B cell (primary cell): Measurements from ENCODE around the gene CYP27B1. TPM values are rescaled to one million over a fixed set of nuclear protein-coding genes. Genes with fewer than 3 reads are reported as not detected.

ENCODE experiments used
- ATAC-seq: fragments of 200-7000 bp; cut with Tn5 transposase; one replicate; pipeline ENCODE4 v1.10.0; 2021; ENCODE audit warnings: low read depth, mild to moderate bottlenecking, moderate number of reproducible peaks, moderate library complexity
- CTCF ChIA-PET: fragments of 350-600 bp; sonication (Branson Sonifier 250); formaldehyde crosslinking; loops from one replicate; lab custom pipeline; 2021; ENCODE audit warnings: antibody characterized with exemption, inconsistent platforms; lab: Charles Lee
- POLR2A ChIA-PET: fragments of 350-600 bp; sonication (Branson Sonifier 250); formaldehyde crosslinking; loops from one replicate; lab custom pipeline; 2021; ENCODE audit warnings: antibody characterized with exemption; lab: Charles Lee
- DNase-seq: peaks from one replicate; pipeline ENCODE4 v3.0.0; 2013
- H2AFZ ChIP-seq: 2 replicates; pipeline ENCODE4 v1.6.1; 2012; ENCODE audit warnings: mild to moderate bottlenecking, low read depth, low read length; ENCODE audit not compliant: insufficient read depth, poor library complexity, severe bottlenecking
- H3K27ac ChIP-seq, 2 donors: 1 replicate in 1 of 2; 2 replicates in 1 of 2; pipeline ENCODE4 v1.5.1; 2012 to 2013; ENCODE audit warnings: low read length in 2 of 2, mild to moderate bottlenecking in 2 of 2, moderate library complexity in 1 of 2
- H3K27me3 ChIP-seq, 4 experiments: fragments of 200-600 bp in 1 of 4; sonication (generic) in 1 of 4; replicated peaks in 1 of 4; 1 replicate in 2 of 4; 2 replicates in 2 of 4; pipeline versions ENCODE4 v1.6.1 to v1.7.0; 2013 to 2016; ENCODE audit warnings: low read length in 3 of 4, mild to moderate bottlenecking in 2 of 4, mixed read lengths in 1 of 4, moderate library complexity in 1 of 4; ENCODE audit not compliant: insufficient read depth in 4 of 4, control insufficient read depth in 3 of 4; ENCODE audit errors: control extremely low read depth in 1 of 4
- H3K36me3 ChIP-seq, 2 experiments: replicated peaks in 1 of 2; 1 replicate in 1 of 2; 2 replicates in 1 of 2; pipeline versions ENCODE4 v1.6.1 to v1.7.1; 2013; ENCODE audit warnings: low read length in 1 of 2; ENCODE audit not compliant: insufficient read depth in 2 of 2, control insufficient read depth in 1 of 2; ENCODE audit errors: control extremely low read depth in 1 of 2, extremely low read depth in 1 of 2
- H3K4me1 ChIP-seq, 2 donors: fragments of 200-600 bp in 1 of 2; sonication (generic) in 1 of 2; 1 replicate in 1 of 2; 2 replicates in 1 of 2; pipeline versions ENCODE4 v1.5.1 to v1.6.1; 2013 to 2017; ENCODE audit warnings: low read length in 2 of 2; ENCODE audit not compliant: control insufficient read depth in 2 of 2, insufficient read depth in 2 of 2
- H3K4me2 ChIP-seq: replicated peaks from 2 replicates; pipeline ENCODE3; 2012; ENCODE audit warnings: mild to moderate bottlenecking, low read depth, low read length; ENCODE audit not compliant: poor library complexity, severe bottlenecking
- H3K4me3 ChIP-seq, 5 experiments: fragments of 200-600 bp in 1 of 5; sonication (generic) in 1 of 5; 1 replicate in 3 of 5; 2 replicates in 2 of 5; pipeline versions ENCODE4 v1.5.1 to v1.7.0; 2011 to 2016; ENCODE audit warnings: low read length in 4 of 5, mild to moderate bottlenecking in 4 of 5, low read depth in 2 of 5, control low read depth in 1 of 5, moderate library complexity in 1 of 5; ENCODE audit not compliant: insufficient read depth in 1 of 5; ENCODE audit errors: control extremely low read depth in 1 of 5, extremely low read depth in 1 of 5
- H3K79me2 ChIP-seq: fragments of 200-600 bp; sonication (generic); one replicate; pipeline ENCODE4 v1.6.0; 2016; ENCODE audit warnings: low read length; ENCODE audit not compliant: control insufficient read depth, insufficient read depth
- H3K9ac ChIP-seq: fragments of 200-600 bp; sonication (generic); 2 replicates; pipeline ENCODE4 v1.6.1; 2017; ENCODE audit warnings: mild to moderate bottlenecking, low read length, moderate library complexity
- H3K9me3 ChIP-seq, 3 donors: one replicate each; pipeline versions ENCODE4 v1.6.1 to v1.7.1; 2013; ENCODE audit warnings: low read length in 2 of 3; ENCODE audit not compliant: control insufficient read depth in 2 of 3, insufficient read depth in 1 of 3; ENCODE audit errors: control extremely low read depth in 1 of 3
- H4K20me1 ChIP-seq: 2 replicates; pipeline ENCODE4 v1.6.0; 2012; ENCODE audit warnings: mild to moderate bottlenecking, low read length; ENCODE audit not compliant: insufficient read depth, control insufficient read depth, poor library complexity, severe bottlenecking
- H3K27ac Mint-ChIP-seq: one replicate; pipeline ENCODE4 v1.8.0; 2021; ENCODE audit warnings: mixed read lengths
- H3K27me3 Mint-ChIP-seq: one replicate; pipeline ENCODE4 v1.8.0; 2021; ENCODE audit warnings: mixed read lengths
- H3K4me1 Mint-ChIP-seq: one replicate; pipeline ENCODE4 v1.8.0; 2021; ENCODE audit warnings: mixed read lengths
- H3K4me3 Mint-ChIP-seq: one replicate; pipeline ENCODE4 v1.8.0; 2021; ENCODE audit warnings: mixed read lengths
- H3K9me3 Mint-ChIP-seq: one replicate; pipeline ENCODE4 v1.8.0; 2022; ENCODE audit warnings: mixed read lengths; ENCODE audit not compliant: insufficient read depth
- EZH2 ChIP-seq: IDR thresholded peaks from 2 replicates; pipeline ENCODE4 v1.6.1; 2012; ENCODE audit warnings: borderline replicate concordance, low read depth, mild to moderate bottlenecking, moderate library complexity, low read length; ENCODE audit not compliant: insufficient read depth, poor library complexity, severe bottlenecking
- WGBS: methylation state at CpG from one replicate; pipeline ENCODE4 v1.1.5; 2013; ENCODE audit warnings: missing lambda C conversion rate; ENCODE audit not compliant: insufficient coverage; 5-methylcytosine and 5-hydroxymethylcytosine counted together
- intact Hi-C: fragments of 100-400 bp; cut with micrococcal nuclease; formaldehyde crosslinking; loops from one replicate; pipeline ENCODE4 v1.10.0; 2022
- polyA plus RNA-seq: library from polyadenylated mRNA; depleted of rRNA; stranded (reverse); fragments of >200 nt; gene quantifications from 2 replicates; pipeline ENCODE4 v1.2.3, GENCODE V29; 2012
- total RNA-seq, 2 donors: library from RNA; stranded (reverse); fragments of 120-200 nt in 1 of 2; gene quantifications; 1 replicate in 1 of 2; 2 replicates in 1 of 2; pipeline versions ENCODE4 v1.2.3 to v1.2.4, GENCODE V29; 2013 to 2022
- TF ChIP-seq, protein P1 (sequence below): fragments of 200-600 bp; IDR thresholded peaks from one replicate; pipeline ENCODE4 v1.8.0; 2022; ENCODE audit warnings: antibody characterized with exemption, mild to moderate bottlenecking

The CYP27B1 gene
- total and polyA plus RNA-seq, 2 donors (not counting 1 experiment from before 2014, with no cell fraction given) = 0.66 to 0.79 TPM

DNA sequence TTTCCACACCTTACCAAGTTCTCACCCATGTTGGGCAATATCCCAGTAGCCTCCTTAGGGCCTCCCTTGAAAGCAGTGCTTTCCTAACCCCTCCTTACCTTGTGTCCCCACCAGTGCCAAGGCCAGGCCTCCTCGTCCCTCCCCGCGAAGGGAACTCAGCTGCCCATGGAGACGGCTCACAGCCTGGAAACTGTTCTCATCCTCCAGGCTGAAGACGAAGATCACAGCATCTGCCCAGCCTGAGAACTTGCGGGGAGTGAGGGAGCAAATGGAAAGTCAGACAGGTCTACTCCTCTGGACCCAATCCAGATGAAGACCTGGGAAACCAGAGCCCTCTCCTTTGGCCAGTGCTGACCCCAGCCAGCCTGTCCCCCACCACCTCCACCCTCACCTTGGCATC lies 33.0 kb downstream of the CYP27B1 start:
- H3K27me3 ChIP-seq = no peaks in the 10 kb centered on the region
- no peak overlapping the region for H3K9ac ChIP-seq
- H3K4me2 ChIP-seq = no peak overlapping the region
- H3K4me3 ChIP-seq = no peak overlapping the region
- peaks cover 36% of the 10 kb centered on the region for H4K20me1 ChIP-seq
- no peak for ATAC-seq
- ChIA-PET CTCF (no interaction called here), POLR2A (no interaction called here)
- H2AFZ ChIP-seq = no peak overlapping the region
- peaks cover 0 to 68% of the 10 kb centered on the region in 2 experiments for H3K36me3 ChIP-seq
- DNase-seq = no peak
- intact Hi-C loops = no loop called here
- H3K4me1 Mint-ChIP-seq = peaks cover 3% of the 10 kb centered on the region
- peaks cover 0 to under 1% of the 10 kb centered on the region in 2 donors for H3K4me1 ChIP-seq
- H3K9me3 Mint-ChIP-seq = no peaks in the 10 kb centered on the region
- TF ChIP-seq, protein P1, sequence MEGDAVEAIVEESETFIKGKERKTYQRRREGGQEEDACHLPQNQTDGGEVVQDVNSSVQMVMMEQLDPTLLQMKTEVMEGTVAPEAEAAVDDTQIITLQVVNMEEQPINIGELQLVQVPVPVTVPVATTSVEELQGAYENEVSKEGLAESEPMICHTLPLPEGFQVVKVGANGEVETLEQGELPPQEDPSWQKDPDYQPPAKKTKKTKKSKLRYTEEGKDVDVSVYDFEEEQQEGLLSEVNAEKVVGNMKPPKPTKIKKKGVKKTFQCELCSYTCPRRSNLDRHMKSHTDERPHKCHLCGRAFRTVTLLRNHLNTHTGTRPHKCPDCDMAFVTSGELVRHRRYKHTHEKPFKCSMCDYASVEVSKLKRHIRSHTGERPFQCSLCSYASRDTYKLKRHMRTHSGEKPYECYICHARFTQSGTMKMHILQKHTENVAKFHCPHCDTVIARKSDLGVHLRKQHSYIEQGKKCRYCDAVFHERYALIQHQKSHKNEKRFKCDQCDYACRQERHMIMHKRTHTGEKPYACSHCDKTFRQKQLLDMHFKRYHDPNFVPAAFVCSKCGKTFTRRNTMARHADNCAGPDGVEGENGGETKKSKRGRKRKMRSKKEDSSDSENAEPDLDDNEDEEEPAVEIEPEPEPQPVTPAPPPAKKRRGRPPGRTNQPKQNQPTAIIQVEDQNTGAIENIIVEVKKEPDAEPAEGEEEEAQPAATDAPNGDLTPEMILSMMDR = no peak
- TF ChIP-seq EZH2 = no peak
- no peak overlapping the region for H3K27ac Mint-ChIP-seq
- H3K79me2 ChIP-seq = peaks cover 18% of the 10 kb centered on the region
- WGBS = 96% methylated on average over 6 of the region's 6 CpGs
- H3K27ac ChIP-seq = no peak overlapping the region
- H3K27me3 Mint-ChIP-seq = no peaks in the 10 kb centered on the region
- H3K4me3 Mint-ChIP-seq = no peak overlapping the region
- no peaks in the 10 kb centered on the region for H3K9me3 ChIP-seq

DNA sequence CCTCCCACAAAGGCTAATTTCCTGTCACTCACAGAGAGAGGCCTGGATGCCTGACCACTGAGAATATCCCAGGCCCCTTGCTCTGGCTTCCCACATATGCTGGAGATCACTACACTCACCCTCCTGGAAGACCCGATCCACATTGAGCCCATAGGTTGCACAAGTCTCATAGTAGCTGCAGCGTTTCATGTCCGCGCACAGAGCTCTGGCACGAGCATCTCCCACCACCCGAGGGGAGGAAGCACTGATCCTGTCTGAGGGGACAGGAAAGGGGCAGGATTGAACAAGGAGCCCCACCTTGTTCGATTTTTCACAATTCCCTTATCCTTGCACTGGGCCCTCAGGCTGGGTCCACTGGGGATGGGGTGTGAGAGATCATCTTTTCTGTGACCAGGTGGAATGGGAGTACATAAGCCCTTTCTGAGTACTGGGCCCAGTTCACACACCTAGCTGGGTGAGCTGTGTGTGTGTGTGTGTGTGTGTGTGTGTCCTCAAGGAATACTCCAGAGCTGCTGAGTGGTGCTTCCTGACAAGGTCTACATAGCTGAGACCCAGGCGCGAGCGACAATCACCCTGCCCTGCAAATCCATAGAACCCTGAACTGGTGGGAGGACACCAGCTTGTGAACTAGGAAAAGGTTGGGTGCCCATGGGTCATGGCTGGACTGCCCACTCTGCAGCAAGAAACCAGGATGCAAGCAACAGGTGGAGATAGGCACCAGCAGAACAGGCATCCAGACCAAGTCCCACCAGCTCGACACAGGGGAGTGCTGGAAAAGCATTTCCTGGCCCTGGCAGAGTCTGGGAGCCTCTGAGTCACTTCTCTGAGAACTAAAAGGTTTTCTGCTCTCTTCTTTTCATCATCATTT lies 33.9 kb downstream of the CYP27B1 start:
- H3K4me1 Mint-ChIP-seq = peaks cover 2% of the 10 kb centered on the region
- no peak overlapping the region for H3K4me3 ChIP-seq
- peaks cover 28% of the 10 kb centered on the region for H4K20me1 ChIP-seq

More for the DNA sequence above, 33.9 kb downstream of the CYP27B1 start:
- H3K9me3 Mint-ChIP-seq = no peaks in the 10 kb centered on the region
- WGBS = 95% methylated on average over 10 of the region's 11 CpGs
- H3K4me3 Mint-ChIP-seq = no peak overlapping the region
- DNase-seq (no peak), ATAC-seq (no peak)
- TF ChIP-seq, protein P1 = no peak
- TF ChIP-seq EZH2 = no peak
- H3K9ac ChIP-seq = no peak overlapping the region
- H3K4me1 ChIP-seq = no peaks in the 10 kb centered on the region
- no peak overlapping the region for H2AFZ ChIP-seq
- no peak overlapping the region for H3K27ac ChIP-seq
- intact Hi-C loops = no loop called here
- H3K4me2 ChIP-seq = no peak overlapping the region
- CTCF ChIA-PET = interaction anchor here (1.4 kb wide), 1 partner anchor 95 kb away, joined by 4 read pairs; no protein-coding TSS in a partner anchor
- no peak overlapping the region for H3K27ac Mint-ChIP-seq
- H3K9me3 ChIP-seq = no peaks in the 10 kb centered on the region
- no peaks in the 10 kb centered on the region for H3K27me3 Mint-ChIP-seq
- no peaks in the 10 kb centered on the region for H3K27me3 ChIP-seq
- peaks cover 13% of the 10 kb centered on the region for H3K79me2 ChIP-seq
- POLR2A ChIA-PET = interaction anchor here (1.3 kb wide), 1 partner anchor 9 kb away, joined by 3 read pairs; no protein-coding TSS in a partner anchor
- peaks cover 0 to 76% of the 10 kb centered on the region in 2 experiments for H3K36me3 ChIP-seq
